HL-60 (cell line): Measurements from ENCODE around the gene SRSF5.

Experiments used
- DNase-seq, 2 experiments: peaks; one replicate each; pipeline ENCODE4 v3.0.0-alpha.2; 2010 to 2020; ENCODE audit warnings: low read depth in 1 of 2, low spot score in 1 of 2
- H3K27ac ChIP-seq: fragments of 250-450 bp; sonication (Bioruptor Pico); replicated peaks from 2 replicates; pipeline ENCODE4 v1.5.1; 2020; ENCODE audit warnings: mild to moderate bottlenecking, moderate library complexity
- H3K27me3 ChIP-seq: fragments of 250-450 bp; sonication (Bioruptor Pico); 2 replicates; pipeline ENCODE4 v1.5.1; 2021; ENCODE audit warnings: mild to moderate bottlenecking, moderate library complexity; ENCODE audit not compliant: insufficient read depth, poor library complexity, severe bottlenecking
- H3K4me3 ChIP-seq: replicated peaks from 2 replicates; pipeline ENCODE4 v1.5.1; 2011; ENCODE audit warnings: mild to moderate bottlenecking, control low read depth, low read length; ENCODE audit not compliant: insufficient read depth
- GABPA ChIP-seq: IDR thresholded peaks from 2 replicates; pipeline ENCODE4 v1.6.1; 2012; ENCODE audit warnings: low read depth
- POLR2AphosphoS5 ChIP-seq: IDR thresholded peaks from 2 replicates; pipeline ENCODE4 v1.6.1; 2012; ENCODE audit warnings: low read depth
- SPI1 ChIP-seq: IDR thresholded peaks from 2 replicates; pipeline ENCODE4 v1.6.1; 2012; ENCODE audit warnings: low read depth, mild to moderate bottlenecking, borderline replicate concordance
- TF ChIP-seq, protein P1 (sequence below): IDR thresholded peaks from one replicate; pipeline ENCODE4 v1.5.1; 2011; ENCODE audit warnings: low read length, control low read depth, inconsistent platforms; ENCODE audit not compliant: insufficient read depth
- TF ChIP-seq, protein P2 (sequence below): IDR thresholded peaks from 2 replicates; pipeline ENCODE4 v1.6.1; 2012; ENCODE audit warnings: low read depth; ENCODE audit not compliant: insufficient replicate concordance

Gene SRSF5

DNA sequence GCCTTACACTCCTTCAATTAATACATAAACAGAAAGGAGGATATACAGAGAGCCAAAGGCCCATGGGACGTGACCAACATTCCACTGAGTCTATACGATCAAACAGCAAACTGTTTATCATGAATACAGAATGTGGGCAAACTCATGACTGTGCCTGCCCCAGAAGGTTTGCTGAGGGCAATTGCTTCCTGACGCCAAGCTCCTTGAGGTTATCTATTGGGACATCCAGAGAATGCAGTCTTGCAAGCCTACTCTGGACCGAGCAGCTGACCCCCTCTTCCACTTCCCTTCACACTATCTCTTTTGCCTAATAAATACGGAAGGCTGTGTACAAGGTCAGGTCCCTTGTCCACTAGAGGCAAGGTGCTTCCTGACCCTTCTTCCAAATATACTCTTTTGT is 48.6 kb downstream of the SRSF5 start:
- Histone ChIP-seq H3K27me3 (no peaks in the 10 kb centered on the region), H3K27ac (no peak overlapping the region), H3K4me3 (no peak overlapping the region)
- TF ChIP-seq POLR2AphosphoS5 = no peak
- TF ChIP-seq, protein P1, sequence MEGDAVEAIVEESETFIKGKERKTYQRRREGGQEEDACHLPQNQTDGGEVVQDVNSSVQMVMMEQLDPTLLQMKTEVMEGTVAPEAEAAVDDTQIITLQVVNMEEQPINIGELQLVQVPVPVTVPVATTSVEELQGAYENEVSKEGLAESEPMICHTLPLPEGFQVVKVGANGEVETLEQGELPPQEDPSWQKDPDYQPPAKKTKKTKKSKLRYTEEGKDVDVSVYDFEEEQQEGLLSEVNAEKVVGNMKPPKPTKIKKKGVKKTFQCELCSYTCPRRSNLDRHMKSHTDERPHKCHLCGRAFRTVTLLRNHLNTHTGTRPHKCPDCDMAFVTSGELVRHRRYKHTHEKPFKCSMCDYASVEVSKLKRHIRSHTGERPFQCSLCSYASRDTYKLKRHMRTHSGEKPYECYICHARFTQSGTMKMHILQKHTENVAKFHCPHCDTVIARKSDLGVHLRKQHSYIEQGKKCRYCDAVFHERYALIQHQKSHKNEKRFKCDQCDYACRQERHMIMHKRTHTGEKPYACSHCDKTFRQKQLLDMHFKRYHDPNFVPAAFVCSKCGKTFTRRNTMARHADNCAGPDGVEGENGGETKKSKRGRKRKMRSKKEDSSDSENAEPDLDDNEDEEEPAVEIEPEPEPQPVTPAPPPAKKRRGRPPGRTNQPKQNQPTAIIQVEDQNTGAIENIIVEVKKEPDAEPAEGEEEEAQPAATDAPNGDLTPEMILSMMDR = no peak
- TF ChIP-seq SPI1 = no peak
- TF ChIP-seq, protein P2, sequence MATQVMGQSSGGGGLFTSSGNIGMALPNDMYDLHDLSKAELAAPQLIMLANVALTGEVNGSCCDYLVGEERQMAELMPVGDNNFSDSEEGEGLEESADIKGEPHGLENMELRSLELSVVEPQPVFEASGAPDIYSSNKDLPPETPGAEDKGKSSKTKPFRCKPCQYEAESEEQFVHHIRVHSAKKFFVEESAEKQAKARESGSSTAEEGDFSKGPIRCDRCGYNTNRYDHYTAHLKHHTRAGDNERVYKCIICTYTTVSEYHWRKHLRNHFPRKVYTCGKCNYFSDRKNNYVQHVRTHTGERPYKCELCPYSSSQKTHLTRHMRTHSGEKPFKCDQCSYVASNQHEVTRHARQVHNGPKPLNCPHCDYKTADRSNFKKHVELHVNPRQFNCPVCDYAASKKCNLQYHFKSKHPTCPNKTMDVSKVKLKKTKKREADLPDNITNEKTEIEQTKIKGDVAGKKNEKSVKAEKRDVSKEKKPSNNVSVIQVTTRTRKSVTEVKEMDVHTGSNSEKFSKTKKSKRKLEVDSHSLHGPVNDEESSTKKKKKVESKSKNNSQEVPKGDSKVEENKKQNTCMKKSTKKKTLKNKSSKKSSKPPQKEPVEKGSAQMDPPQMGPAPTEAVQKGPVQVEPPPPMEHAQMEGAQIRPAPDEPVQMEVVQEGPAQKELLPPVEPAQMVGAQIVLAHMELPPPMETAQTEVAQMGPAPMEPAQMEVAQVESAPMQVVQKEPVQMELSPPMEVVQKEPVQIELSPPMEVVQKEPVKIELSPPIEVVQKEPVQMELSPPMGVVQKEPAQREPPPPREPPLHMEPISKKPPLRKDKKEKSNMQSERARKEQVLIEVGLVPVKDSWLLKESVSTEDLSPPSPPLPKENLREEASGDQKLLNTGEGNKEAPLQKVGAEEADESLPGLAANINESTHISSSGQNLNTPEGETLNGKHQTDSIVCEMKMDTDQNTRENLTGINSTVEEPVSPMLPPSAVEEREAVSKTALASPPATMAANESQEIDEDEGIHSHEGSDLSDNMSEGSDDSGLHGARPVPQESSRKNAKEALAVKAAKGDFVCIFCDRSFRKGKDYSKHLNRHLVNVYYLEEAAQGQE = no peak
- no peak for TF ChIP-seq GABPA
- DNase-seq = no peak

DNA sequence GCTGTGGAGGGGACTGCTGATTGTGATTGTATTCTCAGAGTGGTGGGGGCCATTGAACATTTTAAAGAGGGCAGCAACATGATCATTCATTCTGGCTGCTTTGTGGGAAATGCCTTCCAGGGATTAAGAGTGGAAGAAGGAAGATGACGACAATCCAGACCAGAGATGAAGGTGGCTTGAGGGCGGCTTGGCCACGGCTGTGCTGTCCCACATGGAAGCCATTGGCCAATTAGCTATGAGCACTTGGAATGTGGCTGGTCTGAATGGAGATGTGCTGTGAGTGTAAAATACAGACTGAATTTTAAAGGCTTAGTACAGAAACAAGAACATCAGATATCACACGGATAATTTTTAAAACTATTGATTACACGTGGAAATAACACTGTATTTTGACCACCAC is 49.3 kb downstream of the SRSF5 start:
- no peaks in the 10 kb centered on the region for H3K27me3 ChIP-seq
- no peak overlapping the region for H3K4me3 ChIP-seq
- TF ChIP-seq SPI1 (no peak), POLR2AphosphoS5 (no peak), GABPA (no peak)
- TF ChIP-seq, protein P1 = no peak
- TF ChIP-seq, protein P2 = no peak
- no peak overlapping the region for H3K27ac ChIP-seq
- DNase-seq = no peak

DNA sequence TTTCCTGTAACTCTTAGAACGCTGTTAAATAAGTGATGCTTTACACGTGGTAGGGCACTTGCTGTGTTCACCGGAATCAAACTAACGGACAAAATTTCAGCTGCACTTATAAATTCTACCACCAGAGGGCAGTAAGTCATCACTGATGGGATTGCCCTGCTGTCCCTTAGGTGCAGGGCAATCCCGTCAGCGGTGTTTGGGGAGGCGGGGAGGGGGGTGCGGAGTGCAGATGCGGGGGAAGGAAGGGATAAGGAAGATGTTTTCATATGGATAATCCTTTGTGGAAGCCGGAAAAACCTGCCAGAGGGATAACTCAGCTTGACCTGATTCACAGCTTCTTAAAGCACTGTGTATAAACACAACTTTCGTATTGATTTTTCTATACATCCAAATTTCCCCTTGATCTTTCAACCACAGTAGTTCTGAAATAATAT is 51.8 kb downstream of the SRSF5 start:
- TF ChIP-seq POLR2AphosphoS5 = no peak
- TF ChIP-seq, protein P1 = peak; percentile 14
- DNase-seq = peak in 1 of 2 experiments; percentile 20
- Histone ChIP-seq H3K27me3 (no peaks in the 10 kb centered on the region), H3K4me3 (no peak overlapping the region), H3K27ac (no peak overlapping the region)

DNA sequence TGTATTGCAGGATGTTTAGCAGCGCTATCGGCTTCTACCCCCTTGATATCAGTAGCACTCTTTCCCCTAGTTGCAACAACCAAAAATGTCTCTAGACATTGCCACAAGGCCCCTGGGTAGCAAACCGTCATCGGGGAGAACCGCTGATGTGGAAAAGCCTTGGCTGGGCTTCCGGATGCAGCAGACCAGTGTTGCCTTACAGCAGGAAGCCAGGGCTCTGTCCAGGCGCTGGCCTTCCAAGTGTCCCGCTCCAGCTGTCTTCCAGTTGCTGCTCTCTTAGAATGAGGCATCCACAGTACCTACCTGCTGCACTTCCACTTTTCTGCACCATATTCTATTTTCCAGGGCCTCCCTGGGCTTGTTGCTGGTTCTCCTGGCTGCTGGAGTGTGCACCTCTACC is 52.7 kb downstream of the SRSF5 start:
- no peak for TF ChIP-seq SPI1
- no peak for TF ChIP-seq POLR2AphosphoS5
- TF ChIP-seq, protein P1 = no peak
- TF ChIP-seq, protein P2 = no peak
- TF ChIP-seq GABPA = no peak
- Histone ChIP-seq H3K4me3 (no peak overlapping the region), H3K27ac (no peak overlapping the region), H3K27me3 (no peaks in the 10 kb centered on the region)
- no peak for DNase-seq
